ENCODE measurements around the gene ATF3. TPM values are rescaled to one million over a fixed set of nuclear protein-coding genes. Genes with fewer than 3 reads are reported as not detected.

The ATF3 gene
- total RNA-seq, 1 donor from 2014 or later, result 1.8 TPM

DNA sequence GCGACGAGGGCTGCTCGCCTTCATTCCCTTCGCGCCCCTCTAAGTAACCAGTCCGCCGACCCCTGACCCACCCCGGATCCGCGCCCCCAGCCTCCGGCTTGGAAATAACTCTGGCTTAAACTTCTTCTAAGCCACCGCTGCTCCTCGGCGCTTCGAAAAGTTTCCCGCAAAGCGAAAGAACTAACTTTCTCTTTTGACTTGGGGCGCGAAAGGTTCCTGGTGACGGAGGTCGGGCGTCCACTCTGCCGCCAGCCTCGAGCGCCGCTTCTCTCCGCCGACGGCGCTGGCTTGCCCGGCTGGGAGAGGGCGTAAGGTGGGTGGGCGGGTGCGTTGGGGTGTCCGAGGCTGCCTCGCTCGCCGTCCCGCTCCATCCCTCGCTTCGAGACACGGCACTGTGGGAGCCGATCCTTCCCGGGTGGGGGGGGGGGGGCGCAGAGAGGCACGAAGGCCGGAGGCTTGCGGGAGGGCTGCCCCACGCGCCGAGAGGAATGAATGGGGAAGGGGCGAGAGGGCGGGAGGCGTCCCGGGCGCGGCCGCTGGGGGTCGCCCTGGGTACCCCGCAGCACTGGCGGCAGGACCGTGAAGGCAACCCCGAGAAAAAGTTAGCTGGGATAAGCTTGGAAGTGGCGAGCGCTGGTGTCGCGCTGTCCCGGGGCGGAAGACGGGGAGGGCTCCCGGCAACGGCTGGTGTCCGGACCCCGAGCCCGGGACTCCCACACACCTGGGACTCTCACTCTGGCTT, 569 bp downstream of the ATF3 start:
- Mint-ChIP-seq H3K9me3 (ENCODE audit: unreplicated experiment) (no peaks in the 10 kb centered on the region), H3K4me3 (ENCODE audit: unreplicated experiment) (peak overlapping the region; percentile 89), H3K27me3 (ENCODE audit: unreplicated experiment) (peaks cover 16% of the 10 kb centered on the region), H3K36me3 (ENCODE audit: low read depth, unreplicated experiment) (peaks cover 3% of the 10 kb centered on the region), H3K4me1 (ENCODE audit: unreplicated experiment) (peaks cover 14% of the 10 kb centered on the region), H3K27ac (ENCODE audit: unreplicated experiment) (no peak overlapping the region)
- peak; percentile 80 for DNase-seq (ENCODE audit: low spot score)
- TF ChIP-seq, protein P1, sequence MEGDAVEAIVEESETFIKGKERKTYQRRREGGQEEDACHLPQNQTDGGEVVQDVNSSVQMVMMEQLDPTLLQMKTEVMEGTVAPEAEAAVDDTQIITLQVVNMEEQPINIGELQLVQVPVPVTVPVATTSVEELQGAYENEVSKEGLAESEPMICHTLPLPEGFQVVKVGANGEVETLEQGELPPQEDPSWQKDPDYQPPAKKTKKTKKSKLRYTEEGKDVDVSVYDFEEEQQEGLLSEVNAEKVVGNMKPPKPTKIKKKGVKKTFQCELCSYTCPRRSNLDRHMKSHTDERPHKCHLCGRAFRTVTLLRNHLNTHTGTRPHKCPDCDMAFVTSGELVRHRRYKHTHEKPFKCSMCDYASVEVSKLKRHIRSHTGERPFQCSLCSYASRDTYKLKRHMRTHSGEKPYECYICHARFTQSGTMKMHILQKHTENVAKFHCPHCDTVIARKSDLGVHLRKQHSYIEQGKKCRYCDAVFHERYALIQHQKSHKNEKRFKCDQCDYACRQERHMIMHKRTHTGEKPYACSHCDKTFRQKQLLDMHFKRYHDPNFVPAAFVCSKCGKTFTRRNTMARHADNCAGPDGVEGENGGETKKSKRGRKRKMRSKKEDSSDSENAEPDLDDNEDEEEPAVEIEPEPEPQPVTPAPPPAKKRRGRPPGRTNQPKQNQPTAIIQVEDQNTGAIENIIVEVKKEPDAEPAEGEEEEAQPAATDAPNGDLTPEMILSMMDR (IDR thresholded peaks at IDR 0.05; ENCODE audit: unreplicated experiment), result peak; percentile 66

DNA sequence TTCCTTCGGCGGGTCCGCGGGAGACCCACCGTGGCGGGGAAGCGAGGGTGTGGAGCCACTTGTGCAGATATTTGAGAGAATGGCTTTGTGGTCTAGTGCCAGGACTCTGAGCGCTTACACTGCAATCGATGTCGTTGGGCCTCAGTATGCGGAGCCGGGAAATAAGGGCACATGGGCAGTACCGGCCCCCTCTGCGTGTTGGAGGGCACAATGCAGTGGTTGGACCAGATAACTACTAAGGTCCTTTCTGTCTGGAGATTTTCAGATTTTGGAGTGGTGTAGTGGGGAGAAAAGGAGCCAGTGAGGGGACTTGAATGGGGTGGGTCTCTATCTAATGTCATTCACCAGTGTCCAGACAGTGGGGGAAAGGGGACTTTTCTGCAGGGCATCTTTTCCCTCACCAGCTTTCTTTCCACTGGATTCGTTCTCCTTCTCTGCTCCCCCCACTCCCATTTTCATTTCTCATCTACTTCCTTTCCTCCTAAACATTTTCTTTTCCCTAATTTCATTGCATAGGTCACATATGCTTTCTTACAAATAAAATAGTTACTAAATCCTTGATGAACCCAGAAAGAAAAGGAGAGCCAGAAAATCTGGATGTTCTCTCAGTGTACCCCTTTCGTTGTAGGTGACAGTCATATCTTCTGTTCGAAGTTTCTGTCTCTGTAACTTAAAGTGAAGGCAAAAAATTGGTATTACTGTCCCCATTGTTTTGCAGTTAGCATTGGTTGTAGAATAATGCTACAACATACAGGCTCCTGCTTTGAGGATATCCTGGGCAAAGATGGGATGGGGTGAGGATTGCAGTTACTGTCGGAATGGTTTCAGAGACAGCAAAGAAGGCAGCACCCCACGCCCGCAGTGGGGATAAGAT, 1.4 kb downstream of the ATF3 start:
- Mint-ChIP-seq H3K36me3 (ENCODE audit: low read depth, unreplicated experiment) (no peaks in the 10 kb centered on the region), H3K27ac (ENCODE audit: unreplicated experiment) (no peak overlapping the region), H3K4me3 (ENCODE audit: unreplicated experiment) (peak overlapping the region; percentile 91), H3K27me3 (ENCODE audit: unreplicated experiment) (peaks cover 16% of the 10 kb centered on the region), H3K4me1 (ENCODE audit: unreplicated experiment) (peaks cover 14% of the 10 kb centered on the region), H3K9me3 (ENCODE audit: unreplicated experiment) (no peaks in the 10 kb centered on the region)
- TF ChIP-seq, protein P1 (IDR thresholded peaks at IDR 0.05; ENCODE audit: unreplicated experiment), result no peak
- no peak for DNase-seq (ENCODE audit: low spot score)

- H3K36me3 Mint-ChIP-seq (ENCODE audit: low read depth, unreplicated experiment), result no peaks in the 10 kb centered on the region
- peaks cover 16% of the 10 kb centered on the region for H3K27me3 Mint-ChIP-seq (ENCODE audit: unreplicated experiment)
- DNase-seq (ENCODE audit: low spot score), result no peak
- no peaks in the 10 kb centered on the region for H3K9me3 Mint-ChIP-seq (ENCODE audit: unreplicated experiment)
- H3K27ac Mint-ChIP-seq (ENCODE audit: unreplicated experiment), result no peak overlapping the region
- peak overlapping the region; percentile 22 for H3K4me3 Mint-ChIP-seq (ENCODE audit: unreplicated experiment)
- TF ChIP-seq, protein P1 (IDR thresholded peaks at IDR 0.05; ENCODE audit: unreplicated experiment), result no peak
- H3K4me1 Mint-ChIP-seq (ENCODE audit: unreplicated experiment), result peaks cover 14% of the 10 kb centered on the region
These were observed 2.0 kb downstream of the ATF3 start for GRCh38 chr1:212610575-212610967.

- H3K27me3 Mint-ChIP-seq (ENCODE audit: unreplicated experiment), result peaks cover 13% of the 10 kb centered on the region
- DNase-seq (ENCODE audit: low spot score), result no peak
- H3K36me3 Mint-ChIP-seq (ENCODE audit: low read depth, unreplicated experiment), result no peaks in the 10 kb centered on the region
- H3K4me3 Mint-ChIP-seq (ENCODE audit: unreplicated experiment), result no peak overlapping the region
- H3K4me1 Mint-ChIP-seq (ENCODE audit: unreplicated experiment), result peaks cover 14% of the 10 kb centered on the region
- TF ChIP-seq, protein P1 (IDR thresholded peaks at IDR 0.05; ENCODE audit: unreplicated experiment), result no peak
- no peak overlapping the region for H3K27ac Mint-ChIP-seq (ENCODE audit: unreplicated experiment)
- H3K9me3 Mint-ChIP-seq (ENCODE audit: unreplicated experiment), result no peaks in the 10 kb centered on the region
These were observed 2.7 kb downstream of the ATF3 start for GRCh38 chr1:212611000-212611948.
